ENCODE measurements around the gene DDR2. TPM values are rescaled to one million over a fixed set of nuclear protein-coding genes. Genes with fewer than 3 reads are reported as not detected.

The DDR2 gene
- total RNA-seq, 2 donors from 2014 or later: 116 to 138 TPM

DNA sequence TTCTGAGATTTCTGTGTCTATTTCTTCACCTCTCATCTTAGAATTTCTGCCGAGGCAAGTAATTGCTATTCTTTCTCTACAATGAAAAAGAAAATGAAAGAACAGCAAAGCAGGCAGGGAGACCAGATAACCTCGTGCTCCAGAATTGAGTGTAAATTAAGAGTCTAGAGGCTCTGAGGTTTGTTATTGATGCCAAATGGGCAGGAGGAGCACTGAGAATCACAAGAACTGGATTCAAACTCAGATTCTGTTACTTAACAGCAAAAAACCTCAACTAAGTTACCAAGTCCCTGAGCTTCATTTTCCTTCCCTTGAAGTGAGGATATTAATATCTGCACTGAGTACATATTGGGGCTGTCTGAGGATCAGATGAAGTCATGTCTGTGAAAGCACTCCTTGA is 5.5 kb upstream of the DDR2 start:
- intact Hi-C loops (cut with DNase I): no loop called here

DNA sequence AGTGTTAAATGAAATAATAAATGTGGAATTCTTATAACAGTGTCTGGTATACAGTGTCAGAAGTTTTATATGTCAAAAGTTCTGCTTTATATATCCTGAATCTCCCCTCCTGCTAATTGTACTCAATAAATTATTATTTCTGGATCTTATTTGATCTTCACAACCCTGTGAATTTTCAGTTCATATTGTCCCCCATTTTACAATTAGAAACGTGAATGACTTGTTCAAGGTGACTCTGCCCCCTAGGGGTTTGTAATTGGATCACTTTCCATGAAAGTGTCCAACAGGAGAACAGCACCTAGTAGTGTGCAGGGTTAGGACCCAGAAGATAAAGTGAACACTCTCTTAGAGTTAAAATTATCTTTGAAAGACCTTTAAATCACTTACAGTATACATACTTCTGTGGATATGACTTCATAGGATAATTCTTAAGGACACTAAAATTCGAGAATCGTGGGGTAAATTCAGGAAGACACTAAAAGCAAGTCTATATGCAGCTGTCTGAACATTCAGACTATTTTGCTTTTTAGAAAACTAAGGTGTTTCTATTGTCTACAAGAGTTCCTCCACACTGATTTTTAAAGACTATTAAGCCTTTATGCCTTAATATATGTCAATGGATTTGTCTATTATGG is 4.5 kb upstream of the DDR2 start:
- intact Hi-C loops (cut with DNase I): no loop called here
- no peak for DNase-seq (ENCODE audit: low spot score)

More for the DNA sequence above, 5.5 kb upstream of the DDR2 start:
- DNase-seq (ENCODE audit: low spot score): no peak

DNA sequence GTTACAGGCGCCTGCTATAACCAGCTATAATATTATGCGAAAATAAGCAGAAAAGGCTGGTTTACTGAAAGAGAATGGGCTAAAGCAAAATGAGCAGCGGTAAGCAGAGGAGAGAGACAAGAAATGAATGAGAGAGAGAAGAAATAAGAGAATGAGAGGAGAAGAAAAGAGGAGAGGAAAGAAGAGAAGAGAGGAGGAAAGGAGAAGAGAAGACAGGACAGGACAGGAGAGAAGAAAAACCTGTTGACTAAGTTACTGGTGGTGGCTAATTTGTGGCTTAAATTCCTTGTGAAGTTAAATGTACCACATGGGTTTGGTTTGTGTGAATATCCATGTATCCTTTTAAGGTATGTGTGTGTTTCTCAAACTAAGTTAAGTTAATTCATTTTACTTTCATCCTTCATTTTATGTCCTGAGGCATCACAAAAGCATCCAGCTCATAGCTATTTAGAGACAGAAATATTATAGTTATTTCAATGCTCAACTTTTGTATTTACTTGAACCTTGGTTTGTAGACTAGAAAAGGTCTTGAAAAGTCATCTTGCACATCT is 3.1 kb upstream of the DDR2 start:
- DNase-seq (ENCODE audit: low spot score): no peak

DNA sequence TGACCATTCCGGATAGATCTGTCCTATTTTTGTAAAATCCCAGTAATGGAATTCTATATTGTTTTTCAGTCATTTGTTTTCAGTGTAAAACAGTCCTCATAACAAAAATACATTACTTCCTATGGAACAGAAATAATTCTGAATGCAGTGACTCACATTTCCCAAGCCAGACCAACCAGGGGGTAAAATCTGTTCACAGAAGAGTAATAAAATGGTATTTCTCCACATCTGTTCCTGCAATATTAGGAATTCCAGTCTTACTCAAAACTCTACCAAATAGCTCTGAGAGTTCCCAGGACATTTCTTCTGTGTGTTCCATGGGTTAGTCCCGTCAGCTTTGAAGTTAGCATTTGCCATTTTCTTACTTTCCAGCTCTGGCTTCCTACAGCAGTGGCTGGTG is 2.6 kb upstream of the DDR2 start:
- no peak for DNase-seq (ENCODE audit: low spot score)
- intact Hi-C loops (cut with DNase I): loop anchor here in 1 of 2 donors (5.0 kb wide), 2 partner anchors 43 to 58 kb away; no protein-coding TSS in a partner anchor

More for the DNA sequence above, 3.1 kb upstream of the DDR2 start:
- intact Hi-C loops (cut with DNase I): no loop called here

DNA sequence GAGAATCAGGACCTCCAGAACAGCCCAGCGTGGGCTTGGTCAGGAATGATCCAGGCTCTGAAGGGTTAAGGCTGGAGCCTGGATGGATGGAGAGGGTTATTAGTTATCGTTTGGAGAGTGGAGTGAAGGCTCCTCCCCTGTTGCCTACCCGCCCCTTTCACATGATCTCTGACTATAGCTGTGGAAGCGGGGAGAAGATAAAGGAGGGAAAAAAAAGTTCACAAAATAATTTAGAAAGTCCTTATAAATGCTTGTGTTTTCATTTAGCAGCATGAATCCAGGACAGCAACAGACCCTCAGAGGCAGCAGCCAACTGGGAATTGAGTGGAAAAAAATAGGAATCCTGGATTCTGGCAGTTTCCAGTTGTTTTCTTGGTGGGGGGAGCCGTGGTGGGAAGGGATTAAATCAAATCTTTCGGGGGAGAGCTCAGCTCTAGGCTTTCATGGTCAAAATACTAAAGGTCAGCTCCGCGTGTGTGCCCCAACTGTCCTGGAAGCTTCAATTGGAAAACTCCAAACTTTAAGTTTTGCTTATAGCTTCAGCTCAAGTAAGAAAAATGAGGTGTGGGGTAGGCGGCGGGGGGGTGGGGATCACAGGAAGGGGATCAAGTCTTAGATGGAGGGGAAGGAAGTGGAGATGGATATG is 595 bp upstream of the DDR2 start:
- no peak for DNase-seq (ENCODE audit: low spot score)
- intact Hi-C loops (cut with DNase I): loop anchor here in 1 of 2 donors (5.0 kb wide), 2 partner anchors 41 to 56 kb away; no protein-coding TSS in a partner anchor

DNA sequence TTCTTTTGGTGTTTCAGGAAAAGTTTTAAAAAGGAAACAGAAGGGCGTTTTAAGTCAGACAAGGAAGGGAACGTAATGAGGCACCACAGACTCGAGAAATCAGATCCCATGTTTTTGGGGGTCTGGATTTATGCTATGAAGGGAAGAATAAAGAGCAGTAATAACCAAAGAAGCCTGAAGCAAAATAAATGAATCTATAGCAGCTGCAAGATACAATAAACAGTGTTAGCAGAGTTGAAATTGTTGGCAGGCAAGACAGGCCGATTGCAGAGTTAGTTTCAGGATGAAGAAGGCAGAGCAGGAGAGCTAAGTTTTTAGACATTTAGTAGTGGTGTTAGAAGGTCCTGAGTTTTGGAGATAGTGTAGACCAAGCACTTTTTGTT is 425 bp downstream of the DDR2 start:
- no peak for DNase-seq (ENCODE audit: low spot score)
- intact Hi-C loops (cut with DNase I): loop anchor here in 1 of 2 donors (5.0 kb wide), 2 partner anchors 40 to 55 kb away; no protein-coding TSS in a partner anchor

DNA sequence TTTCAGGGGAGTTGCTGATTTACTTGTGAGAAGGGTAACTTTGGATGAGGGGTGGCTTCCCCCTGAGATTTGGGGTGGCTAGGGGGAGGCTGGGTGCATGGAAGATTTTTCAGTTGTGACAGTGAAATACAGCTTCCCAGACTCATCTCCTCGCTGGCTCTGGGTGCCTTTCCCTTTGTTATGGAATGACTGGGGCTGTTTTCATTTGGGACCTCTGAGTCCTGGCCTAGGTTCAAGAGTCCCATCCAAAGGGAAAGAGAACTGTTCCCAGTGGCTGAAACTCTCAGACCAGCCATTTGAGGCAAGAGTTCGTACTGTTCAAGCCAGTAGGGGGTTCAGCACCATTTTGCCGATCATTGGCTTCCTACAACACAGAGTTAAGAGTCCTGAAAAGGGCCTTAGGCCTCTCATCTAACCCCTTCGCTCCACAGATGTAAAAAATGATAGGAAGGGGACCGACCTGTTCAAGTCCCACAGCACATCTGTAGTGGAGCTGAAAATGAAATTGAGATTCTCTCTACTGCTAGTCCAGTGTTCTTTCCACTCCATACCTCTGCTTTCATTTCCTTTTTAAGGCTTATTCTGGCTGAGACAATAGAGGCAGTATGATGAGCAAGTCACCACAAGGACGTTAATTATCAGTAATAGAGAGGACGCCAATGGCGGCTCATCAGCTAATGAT is 958 bp downstream of the DDR2 start:
- no peak for DNase-seq (ENCODE audit: low spot score)
- intact Hi-C loops (cut with DNase I): loop anchor here in 1 of 2 donors (5.0 kb wide), 2 partner anchors 39 to 54 kb away; no protein-coding TSS in a partner anchor

DNA sequence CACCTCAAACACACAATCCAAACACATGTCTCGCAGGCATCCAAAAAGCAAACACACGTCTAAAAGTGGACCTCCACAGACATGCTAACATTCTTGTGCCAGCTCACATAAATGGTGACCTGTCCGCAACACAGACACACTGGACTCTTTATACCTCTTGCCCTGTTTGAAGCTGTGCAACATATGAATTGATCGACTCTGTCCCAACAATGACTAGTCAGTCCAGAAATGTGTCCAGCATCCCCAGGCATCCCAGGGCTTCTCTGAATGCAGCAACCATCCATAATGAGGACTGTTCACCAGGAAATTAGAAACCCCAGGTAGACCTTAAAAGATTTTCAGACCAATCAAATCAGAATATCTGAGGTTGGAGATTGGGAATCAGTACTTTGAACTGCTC is 3.2 kb downstream of the DDR2 start:
- no peak for DNase-seq (ENCODE audit: low spot score)
- intact Hi-C loops (cut with DNase I): no loop called here

DNA sequence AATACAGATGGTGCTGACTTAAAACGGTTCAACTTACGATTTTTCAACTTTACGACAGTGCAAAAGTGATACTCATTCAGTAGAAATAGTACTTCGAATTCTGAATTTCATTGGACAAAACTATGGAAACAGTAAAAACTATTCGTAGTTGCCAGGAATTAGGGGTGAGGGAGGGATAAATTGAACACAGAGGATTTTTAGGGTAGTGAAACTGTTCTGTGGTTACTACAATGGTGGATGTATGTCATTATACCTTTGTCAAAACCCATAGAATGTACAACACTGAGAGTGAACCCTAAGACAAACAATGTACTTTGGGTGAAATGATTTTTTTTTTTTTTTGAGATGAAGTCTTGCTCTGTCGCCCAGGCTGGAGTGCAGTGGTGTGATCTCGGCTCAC is 7.5 kb downstream of the DDR2 start:
- no peak for DNase-seq (ENCODE audit: low spot score)
- intact Hi-C loops (cut with DNase I): no loop called here

DNA sequence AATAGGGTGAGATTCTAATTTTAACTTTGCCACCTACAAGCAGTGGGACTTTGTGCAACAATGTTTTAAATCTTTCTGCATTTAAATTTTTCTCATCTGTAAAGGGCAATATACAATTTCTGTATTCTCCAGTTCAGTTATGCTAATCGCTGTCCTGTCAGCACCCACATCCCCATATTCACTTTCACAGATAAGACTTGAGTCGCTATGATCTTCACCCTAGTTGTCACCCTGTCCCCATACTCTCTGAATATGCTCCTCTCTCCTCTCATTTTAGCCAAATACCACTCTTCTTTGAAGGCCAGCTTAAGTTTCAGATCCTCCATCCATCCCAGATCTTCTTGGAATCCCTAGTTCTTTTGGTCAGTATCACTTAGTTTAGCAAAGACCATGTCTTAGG is 8.8 kb downstream of the DDR2 start:
- DNase-seq (ENCODE audit: low spot score): no peak
- intact Hi-C loops (cut with DNase I): no loop called here

DNA sequence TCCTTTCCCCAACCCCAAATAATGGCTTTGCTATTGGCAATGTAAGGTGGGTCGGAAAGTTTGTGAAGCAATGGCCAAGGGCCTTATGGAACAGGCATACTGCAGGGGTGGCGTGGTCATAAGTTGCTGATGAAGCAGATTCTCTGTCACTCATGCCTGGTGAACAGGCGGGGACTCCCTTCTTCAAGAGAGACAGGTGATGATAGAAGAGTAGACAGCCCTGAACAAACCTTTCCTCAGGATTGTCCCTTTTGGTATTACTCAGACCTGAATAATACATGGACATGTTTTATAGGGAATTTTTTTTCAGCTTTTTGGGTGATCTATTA is 12.7 kb downstream of the DDR2 start:
- intact Hi-C loops (cut with DNase I): no loop called here

DNA sequence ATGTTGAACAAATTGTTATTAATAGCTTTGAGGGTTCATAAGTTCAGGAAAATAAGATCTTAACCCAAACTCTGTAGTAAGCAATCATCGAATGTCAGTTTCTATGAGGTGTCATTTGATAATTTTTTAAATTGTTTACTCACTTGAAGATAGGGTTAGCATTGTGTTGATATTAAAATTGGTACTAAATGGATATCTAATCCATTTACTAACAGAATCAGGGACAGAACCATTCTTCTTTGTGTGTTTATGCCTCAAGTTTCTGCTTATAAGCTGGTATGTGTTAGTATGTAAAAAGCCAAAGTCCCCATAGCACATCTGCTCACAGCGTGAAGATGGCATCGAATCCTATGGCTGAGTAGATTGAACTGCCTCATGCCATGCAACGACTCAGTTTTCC is 13.4 kb downstream of the DDR2 start:
- intact Hi-C loops (cut with DNase I): no loop called here
- no peak for DNase-seq (ENCODE audit: low spot score)

More for the DNA sequence above, 12.7 kb downstream of the DDR2 start:
- DNase-seq (ENCODE audit: low spot score): no peak

DNA sequence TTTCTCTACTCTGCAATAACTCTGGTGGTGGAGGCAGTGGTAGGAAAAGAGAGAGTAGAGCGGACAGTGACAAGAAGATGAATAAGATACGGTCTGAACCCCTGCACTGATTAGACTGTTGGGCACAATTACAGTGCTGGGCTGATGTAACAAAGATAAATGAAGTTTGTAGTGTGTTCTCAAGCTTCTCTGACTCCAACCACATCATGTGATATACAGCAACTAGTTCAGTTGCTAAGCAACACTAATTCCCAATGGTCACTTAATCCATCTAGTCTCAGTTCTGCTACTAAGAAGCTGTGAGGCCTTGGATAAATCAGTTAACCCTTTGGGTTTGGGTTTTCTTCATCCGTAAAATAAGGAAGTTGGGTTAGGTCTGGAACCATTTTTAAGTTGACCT is 17.3 kb downstream of the DDR2 start:
- DNase-seq (ENCODE audit: low spot score): no peak
- intact Hi-C loops (cut with DNase I): no loop called here

DNA sequence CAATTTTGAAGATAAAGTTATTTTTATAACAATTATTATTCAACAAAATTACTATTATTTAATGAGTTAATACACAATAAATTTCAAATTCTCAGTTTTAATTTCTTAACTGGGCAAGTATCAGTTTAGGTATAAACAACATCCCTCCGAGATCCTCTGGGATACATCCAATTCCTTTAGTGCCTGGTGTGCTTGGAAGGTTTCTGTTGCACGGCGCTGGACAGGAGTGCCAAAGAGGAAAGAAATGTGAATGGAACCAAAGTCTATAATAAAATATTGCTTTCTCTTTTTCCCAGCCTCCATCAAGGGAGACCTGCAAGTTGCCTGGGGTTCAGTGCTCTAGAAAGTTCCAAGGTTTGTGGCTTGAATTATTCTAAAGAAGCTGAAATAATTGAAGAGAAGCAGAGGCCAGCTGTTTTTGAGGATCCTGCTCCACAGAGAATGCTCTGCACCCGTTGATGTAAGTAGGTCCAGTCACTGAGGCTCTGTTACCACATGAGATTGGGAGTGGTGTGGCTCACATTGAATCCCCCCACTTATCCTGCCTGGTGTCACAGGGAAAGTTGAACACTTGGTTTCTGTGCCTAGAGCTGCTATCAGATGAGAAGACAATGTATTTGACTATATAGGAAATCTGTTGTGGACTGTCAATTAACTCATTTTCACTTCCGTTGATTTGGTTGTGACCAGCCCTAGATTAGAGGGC is 22.8 kb downstream of the DDR2 start:
- intact Hi-C loops (cut with DNase I): no loop called here
- no peak for DNase-seq (ENCODE audit: low spot score)

DNA sequence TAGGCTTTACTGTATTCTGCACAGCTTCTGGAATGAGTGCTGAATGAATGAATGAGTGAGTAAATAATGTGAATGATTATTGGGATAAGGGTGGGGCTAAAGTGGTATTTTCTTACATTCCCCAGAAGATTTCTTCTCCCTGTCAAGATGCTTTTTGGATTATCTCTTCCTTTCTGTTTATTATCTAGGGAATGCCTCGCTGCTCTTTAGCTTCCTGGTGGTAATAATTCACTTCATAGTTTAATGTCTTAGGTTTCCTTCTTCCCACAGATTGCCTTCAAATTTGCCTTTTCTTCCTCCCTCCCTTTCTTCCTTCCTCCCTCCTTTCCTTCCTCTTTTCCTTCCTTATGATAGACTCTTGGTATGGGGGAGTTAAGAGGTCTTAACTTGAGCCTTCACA is 24.0 kb downstream of the DDR2 start:
- intact Hi-C loops (cut with DNase I): no loop called here
- DNase-seq (ENCODE audit: low spot score): no peak

DNA sequence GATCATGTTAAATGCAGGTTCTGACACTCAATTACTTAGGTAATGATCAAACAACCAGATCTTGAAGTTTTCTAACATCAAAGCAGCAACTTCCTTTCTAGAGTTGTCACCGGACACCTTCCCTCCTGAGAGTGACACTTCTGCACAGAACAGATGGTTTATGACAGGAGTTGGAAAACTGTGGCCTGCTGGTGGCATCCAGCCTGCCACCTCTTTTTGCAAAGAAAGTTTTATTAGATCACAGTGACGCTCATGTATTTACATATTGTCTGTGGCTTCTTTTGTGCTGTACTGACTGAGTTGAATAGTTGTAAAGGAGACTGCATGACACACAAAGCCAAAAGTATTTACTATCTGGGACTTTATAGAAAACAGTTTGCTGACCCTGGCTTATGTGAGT is 28.3 kb downstream of the DDR2 start:
- intact Hi-C loops (cut with DNase I): no loop called here
- no peak for DNase-seq (ENCODE audit: low spot score)

DNA sequence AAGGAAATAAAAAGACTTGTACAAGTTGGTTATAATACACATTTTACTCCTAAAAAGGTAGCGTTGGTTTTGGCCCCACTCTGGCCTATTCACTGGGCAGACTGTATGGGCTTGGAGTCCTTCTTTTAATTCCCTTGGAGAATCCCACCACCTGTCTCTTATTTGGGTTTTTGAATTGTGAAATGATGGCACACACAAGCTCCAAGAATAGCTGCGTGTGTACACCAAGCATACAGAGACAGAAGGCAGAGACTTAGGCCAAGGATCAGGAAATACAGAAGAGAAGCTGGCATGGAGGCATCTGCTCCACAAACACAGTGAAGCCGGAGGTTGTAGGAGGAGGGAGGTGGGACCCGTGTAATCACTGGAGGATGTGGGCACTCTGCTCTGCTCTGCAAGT is 29.1 kb downstream of the DDR2 start:
- intact Hi-C loops (cut with DNase I): no loop called here

DNA sequence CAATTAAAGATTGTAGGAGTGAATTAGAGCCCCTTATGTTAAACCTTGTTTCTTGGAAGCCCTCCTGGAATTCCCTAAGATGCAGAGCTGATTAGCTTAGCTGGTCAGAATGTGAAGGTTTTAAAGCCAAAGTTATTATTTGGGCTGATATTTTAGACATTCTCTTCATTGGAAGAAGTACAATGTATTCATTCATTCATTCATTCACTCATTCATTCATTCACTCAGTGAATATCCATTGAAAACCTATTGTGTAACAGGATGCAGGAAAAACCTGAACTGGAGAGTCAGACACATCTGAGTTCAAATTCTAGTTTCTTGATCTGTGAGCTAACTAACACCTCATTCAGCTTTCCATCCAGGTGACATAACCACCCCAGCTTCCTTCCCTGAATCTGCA is 29.7 kb downstream of the DDR2 start:
- intact Hi-C loops (cut with DNase I): no loop called here
- no peak for DNase-seq (ENCODE audit: low spot score)

More for the DNA sequence above, 29.1 kb downstream of the DDR2 start:
- DNase-seq (ENCODE audit: low spot score): no peak

DNA sequence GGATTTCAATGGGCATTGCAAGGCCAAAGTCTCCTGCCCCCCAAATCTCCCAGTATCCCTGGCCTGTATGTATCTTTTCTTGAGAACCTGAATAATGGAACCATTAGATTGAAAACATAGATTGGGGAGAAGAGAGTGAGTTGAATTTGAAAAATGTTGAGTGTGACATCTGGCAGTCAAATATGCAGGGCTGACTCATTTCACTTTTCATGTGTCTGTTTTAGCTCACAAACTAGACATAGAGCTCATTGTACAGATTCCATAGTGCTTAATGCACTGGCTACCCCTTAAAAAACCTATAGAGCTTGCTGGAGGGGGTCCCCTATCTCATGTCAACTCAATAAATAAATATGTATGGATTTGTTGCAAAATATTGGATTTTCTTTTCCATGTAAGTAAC is 30.8 kb downstream of the DDR2 start:
- intact Hi-C loops (cut with DNase I): no loop called here
- no peak for DNase-seq (ENCODE audit: low spot score)

DNA sequence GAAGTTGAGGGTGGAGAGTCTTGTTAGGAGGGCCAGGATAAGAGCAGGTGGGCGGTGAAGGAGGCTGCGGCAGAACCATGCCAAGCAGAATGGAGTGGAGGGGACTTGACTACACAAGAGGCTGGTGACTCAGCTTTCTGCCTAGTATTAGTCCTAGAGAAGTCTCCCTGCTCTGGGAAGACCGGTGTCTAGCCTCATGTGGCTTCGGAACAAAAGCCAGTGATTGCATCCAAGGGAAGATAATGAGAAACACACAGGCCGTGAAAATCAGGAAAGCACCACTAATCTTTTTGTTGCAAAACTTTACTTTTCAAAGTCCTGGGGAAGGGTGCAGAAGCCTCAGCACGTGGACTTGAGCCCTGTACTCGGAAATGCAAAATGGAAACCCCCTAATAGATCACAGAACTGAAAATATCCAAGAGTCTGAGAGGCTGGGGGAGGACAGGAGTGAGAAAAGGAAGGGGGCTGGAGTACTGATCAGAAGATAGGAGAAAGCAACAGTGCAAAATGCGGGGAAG is 31.4 kb downstream of the DDR2 start:
- DNase-seq (ENCODE audit: low spot score): no peak
- intact Hi-C loops (cut with DNase I): no loop called here

Measured in posterior vena cava (tissue), 2 donors.